ENCODE results near the gene CAMTA1.

CAMTA1 gene

DNA sequence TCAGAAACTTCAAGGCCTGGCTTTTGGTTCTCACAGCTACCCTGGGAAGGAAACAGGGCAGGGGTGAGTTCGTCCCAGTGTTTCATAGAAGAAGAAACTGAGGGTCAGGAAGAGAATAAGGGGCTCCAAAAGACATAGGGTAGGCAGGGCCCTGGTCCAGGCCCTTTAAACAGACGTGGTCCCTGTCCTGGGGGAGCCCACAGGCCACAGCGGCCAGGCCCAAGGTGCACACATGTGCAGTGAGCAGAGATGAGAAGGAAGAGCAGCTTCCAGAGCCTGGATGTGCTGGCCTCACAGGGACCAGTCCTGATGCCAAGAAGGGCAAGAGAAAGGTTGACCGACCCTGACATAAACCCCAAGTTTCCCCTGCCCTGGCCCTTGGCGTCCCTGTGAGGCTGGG lies 690.4 kb downstream of the CAMTA1 start:
- WGBS, 2 experiments, result 93 to 95% methylated on average over 5 of the region's 5 CpGs
- H3K4me1 ChIP-seq (ENCODE audit: control insufficient read depth, insufficient read depth, low read length), result peaks cover 23% of the 10 kb centered on the region
- no peak overlapping the region for H3K27ac ChIP-seq (ENCODE audit: insufficient read depth, low read depth, low read length, poor library complexity, severe bottlenecking)
- H3K27me3 ChIP-seq (ENCODE audit: control insufficient read depth, insufficient read depth, low read length, poor library complexity, severe bottlenecking), result no peaks in the 10 kb centered on the region
- H3K9me3 ChIP-seq (ENCODE audit: control insufficient read depth, low read length), result no peaks in the 10 kb centered on the region
- H3K4me3 ChIP-seq (ENCODE audit: insufficient read depth, low read depth, low read length), result no peak overlapping the region
- no peaks in the 10 kb centered on the region for H3K36me3 ChIP-seq (ENCODE audit: control insufficient read depth, insufficient read depth, low read length)

DNA sequence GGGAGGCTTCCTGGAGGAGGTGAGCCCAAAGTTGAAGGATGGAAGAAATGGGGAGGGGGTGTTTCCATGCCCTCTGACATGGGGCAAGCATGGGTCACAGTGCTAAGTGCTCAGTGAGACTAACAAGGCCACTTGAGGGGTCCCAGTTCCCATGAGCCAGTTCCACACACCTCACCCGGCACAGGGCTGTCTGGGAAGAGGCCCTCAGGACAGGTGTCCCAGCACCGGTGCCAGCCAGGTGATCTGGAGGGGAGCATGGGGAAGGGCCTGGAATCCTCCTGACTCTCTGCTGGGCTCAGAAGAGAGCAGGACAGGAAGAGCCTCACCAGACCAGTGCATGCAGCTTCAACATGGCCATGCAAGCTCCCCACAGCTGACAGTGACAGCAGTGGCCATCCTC lies 691.1 kb downstream of the CAMTA1 start:
- Histone ChIP-seq H3K4me1 (ENCODE audit: control insufficient read depth, insufficient read depth, low read length) (peaks cover 23% of the 10 kb centered on the region), H3K27me3 (ENCODE audit: control insufficient read depth, insufficient read depth, low read length, poor library complexity, severe bottlenecking) (no peaks in the 10 kb centered on the region), H3K36me3 (ENCODE audit: control insufficient read depth, insufficient read depth, low read length) (no peaks in the 10 kb centered on the region), H3K9me3 (ENCODE audit: control insufficient read depth, low read length) (no peaks in the 10 kb centered on the region), H3K27ac (ENCODE audit: insufficient read depth, low read depth, low read length, poor library complexity, severe bottlenecking) (no peak overlapping the region), H3K4me3 (ENCODE audit: insufficient read depth, low read depth, low read length) (no peak overlapping the region)
- WGBS, 2 experiments, result 88 to 95% methylated on average over 2 of the region's 2 CpGs

DNA sequence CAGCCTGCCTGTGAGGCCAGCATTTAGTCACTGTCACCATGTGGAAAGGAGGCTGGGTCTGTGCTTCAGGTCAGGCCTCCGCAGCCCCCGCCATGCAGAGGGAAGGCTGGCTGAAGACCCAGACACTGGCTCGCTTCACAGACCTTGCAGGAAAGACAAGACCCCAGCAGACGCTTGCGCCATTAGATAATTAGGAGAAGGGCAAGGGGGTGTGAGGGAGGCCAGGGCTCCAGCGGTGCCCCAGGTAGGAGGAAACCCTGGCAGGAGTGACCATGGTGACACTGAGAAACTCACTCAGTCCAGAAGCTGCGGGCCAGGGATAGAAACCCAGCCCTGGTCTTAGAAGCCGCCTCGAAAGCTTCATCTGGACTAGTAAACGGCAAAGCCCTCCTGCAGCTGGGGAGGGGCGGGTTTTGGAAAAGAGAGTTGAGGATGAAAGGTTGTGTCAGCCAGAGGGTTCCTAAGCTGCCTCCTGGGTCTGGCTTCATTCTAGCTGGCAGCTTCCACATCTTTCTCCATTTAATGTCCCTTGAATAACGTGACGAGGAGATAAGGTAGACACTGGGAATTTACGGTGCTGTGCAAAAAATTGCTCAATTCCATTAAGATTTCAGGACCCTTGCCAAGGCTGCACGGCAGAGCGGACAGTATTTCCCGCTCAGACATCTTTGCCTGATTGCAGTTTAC lies 691.8 kb downstream of the CAMTA1 start:
- Histone ChIP-seq H3K9me3 (ENCODE audit: control insufficient read depth, low read length) (no peaks in the 10 kb centered on the region), H3K4me1 (ENCODE audit: control insufficient read depth, insufficient read depth, low read length) (peaks cover 23% of the 10 kb centered on the region), H3K27ac (ENCODE audit: insufficient read depth, low read depth, low read length, poor library complexity, severe bottlenecking) (no peak overlapping the region), H3K27me3 (ENCODE audit: control insufficient read depth, insufficient read depth, low read length, poor library complexity, severe bottlenecking) (no peaks in the 10 kb centered on the region), H3K4me3 (ENCODE audit: insufficient read depth, low read depth, low read length) (no peak overlapping the region), H3K36me3 (ENCODE audit: control insufficient read depth, insufficient read depth, low read length) (no peaks in the 10 kb centered on the region)
- 59 to 65% methylated on average over 17 of the region's 17 CpGs for WGBS, 2 experiments

DNA sequence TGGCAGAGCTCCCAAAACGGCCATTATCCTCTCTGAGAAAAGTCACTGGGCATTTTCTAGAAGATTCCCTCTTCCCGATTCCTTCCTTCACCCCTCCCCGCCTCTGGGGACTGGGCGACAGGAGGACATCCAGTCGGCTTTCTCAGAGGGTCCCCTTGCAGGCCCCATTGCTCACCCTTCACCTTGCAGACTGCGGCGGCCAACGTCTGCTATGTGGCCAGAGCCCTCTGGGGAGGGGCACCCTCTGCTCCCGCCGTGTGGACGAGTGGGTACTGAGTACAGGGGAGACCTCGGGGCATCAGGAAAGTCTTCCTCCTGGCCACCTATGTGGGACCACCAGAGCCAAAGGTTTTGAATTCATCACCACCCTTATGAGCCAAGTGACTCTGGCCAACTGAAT lies 692.3 kb downstream of the CAMTA1 start:
- H3K27ac ChIP-seq (ENCODE audit: insufficient read depth, low read depth, low read length, poor library complexity, severe bottlenecking), result no peak overlapping the region
- H3K36me3 ChIP-seq (ENCODE audit: control insufficient read depth, insufficient read depth, low read length), result no peaks in the 10 kb centered on the region
- no peaks in the 10 kb centered on the region for H3K27me3 ChIP-seq (ENCODE audit: control insufficient read depth, insufficient read depth, low read length, poor library complexity, severe bottlenecking)
- WGBS, 2 experiments, result 86 to 87% methylated on average over 12 of the region's 12 CpGs
- peaks cover 28% of the 10 kb centered on the region for H3K4me1 ChIP-seq (ENCODE audit: control insufficient read depth, insufficient read depth, low read length)
- H3K9me3 ChIP-seq (ENCODE audit: control insufficient read depth, low read length), result no peaks in the 10 kb centered on the region
- no peak overlapping the region for H3K4me3 ChIP-seq (ENCODE audit: insufficient read depth, low read depth, low read length)

DNA sequence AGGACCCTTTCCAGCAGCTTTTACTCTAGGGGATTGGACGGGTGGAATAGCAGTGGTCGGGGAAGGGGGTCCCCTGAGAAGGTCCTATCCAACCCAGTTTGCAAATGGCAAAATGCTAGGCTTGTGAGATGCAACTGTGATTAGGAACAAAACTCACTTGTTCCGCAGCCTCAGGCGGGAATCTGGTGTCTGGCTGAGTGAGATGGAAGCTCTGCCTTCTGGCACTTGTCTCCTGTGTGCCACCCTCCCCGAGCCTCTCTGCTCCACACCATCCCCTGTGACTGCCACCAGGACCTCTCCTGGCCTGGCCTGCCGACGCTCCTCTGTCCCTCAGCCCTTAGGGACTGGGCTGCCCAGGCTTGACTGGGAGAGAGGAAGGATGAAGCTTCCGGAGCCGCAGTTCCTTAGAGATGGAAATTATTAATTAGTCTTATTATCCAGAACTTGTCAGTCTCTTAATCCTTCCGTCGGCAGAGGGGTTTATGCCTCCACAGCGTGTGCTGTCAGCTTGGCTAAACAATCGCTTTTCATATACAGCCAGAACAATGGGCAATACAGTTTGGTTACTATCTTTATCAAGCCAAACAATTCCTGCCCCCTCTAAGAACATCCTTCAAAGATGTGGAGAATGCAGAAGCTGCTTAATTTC lies 693.0 kb downstream of the CAMTA1 start:
- H3K27me3 ChIP-seq (ENCODE audit: control insufficient read depth, insufficient read depth, low read length, poor library complexity, severe bottlenecking), result no peaks in the 10 kb centered on the region
- H3K4me3 ChIP-seq (ENCODE audit: insufficient read depth, low read depth, low read length), result no peak overlapping the region
- no peaks in the 10 kb centered on the region for H3K9me3 ChIP-seq (ENCODE audit: control insufficient read depth, low read length)
- WGBS, 2 experiments, result 71 to 76% methylated on average over 13 of the region's 13 CpGs
- peaks cover 35% of the 10 kb centered on the region for H3K4me1 ChIP-seq (ENCODE audit: control insufficient read depth, insufficient read depth, low read length)
- H3K36me3 ChIP-seq (ENCODE audit: control insufficient read depth, insufficient read depth, low read length), result no peaks in the 10 kb centered on the region
- H3K27ac ChIP-seq (ENCODE audit: insufficient read depth, low read depth, low read length, poor library complexity, severe bottlenecking), result no peak overlapping the region

DNA sequence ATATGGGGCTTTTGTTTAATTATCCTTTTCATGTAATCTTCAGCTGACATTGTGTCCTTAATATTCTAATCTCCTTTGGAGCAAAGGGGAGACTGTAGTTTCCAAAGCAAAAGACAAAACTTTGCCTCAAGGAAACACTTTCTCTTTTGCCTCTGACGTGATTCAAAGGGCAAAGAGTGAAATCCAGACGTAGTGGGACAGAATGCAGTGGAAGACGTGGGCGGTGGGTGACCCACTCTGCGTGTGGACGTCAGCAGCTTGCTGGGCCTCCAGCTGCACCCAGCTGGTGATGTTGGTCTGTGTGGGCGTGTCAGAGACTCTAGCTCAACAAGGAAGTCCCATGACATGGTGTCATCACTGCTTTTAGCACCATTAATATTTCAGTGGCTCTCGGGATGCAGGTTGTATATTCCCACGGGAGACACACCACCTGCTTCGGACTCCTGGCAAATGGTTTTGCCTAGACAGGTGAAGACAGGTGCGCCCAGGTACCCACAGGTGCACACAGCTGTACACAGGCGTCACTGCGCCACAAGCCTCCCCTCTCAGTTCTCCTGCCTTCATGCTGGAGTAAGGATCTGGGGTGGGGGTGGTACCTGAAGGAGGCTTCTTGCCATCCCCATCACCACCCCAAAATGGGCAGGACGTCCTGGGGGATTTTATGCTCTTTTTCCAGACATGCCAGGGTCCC lies 693.7 kb downstream of the CAMTA1 start:
- Histone ChIP-seq H3K4me1 (ENCODE audit: control insufficient read depth, insufficient read depth, low read length) (peaks cover 36% of the 10 kb centered on the region), H3K27me3 (ENCODE audit: control insufficient read depth, insufficient read depth, low read length, poor library complexity, severe bottlenecking) (no peaks in the 10 kb centered on the region), H3K27ac (ENCODE audit: insufficient read depth, low read depth, low read length, poor library complexity, severe bottlenecking) (no peak overlapping the region), H3K36me3 (ENCODE audit: control insufficient read depth, insufficient read depth, low read length) (no peaks in the 10 kb centered on the region), H3K4me3 (ENCODE audit: insufficient read depth, low read depth, low read length) (no peak overlapping the region), H3K9me3 (ENCODE audit: control insufficient read depth, low read length) (no peaks in the 10 kb centered on the region)
- WGBS, 2 experiments, result 84 to 88% methylated on average over 13 to 14 of the region's 14 CpGs

DNA sequence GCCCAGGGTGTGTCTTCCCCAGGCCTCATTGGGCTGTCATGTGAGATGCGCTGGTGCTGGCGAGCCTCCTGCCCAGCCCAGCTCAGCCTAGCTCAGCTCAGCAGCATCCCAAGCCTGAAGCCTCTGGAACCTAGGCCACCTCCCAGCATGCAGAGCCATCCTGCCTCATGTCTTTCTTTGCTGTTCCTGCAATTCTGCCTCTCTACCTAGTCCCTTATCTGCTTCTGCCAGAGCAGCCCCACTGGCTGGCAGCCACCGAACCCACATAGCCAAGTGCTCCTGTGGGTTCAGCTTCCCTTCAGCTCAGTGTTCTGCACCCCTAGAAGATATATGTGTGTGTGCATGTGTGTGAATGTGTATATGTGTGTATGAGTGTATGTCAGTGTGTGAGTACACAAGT lies 694.3 kb downstream of the CAMTA1 start:
- peaks cover 36% of the 10 kb centered on the region for H3K4me1 ChIP-seq (ENCODE audit: control insufficient read depth, insufficient read depth, low read length)
- 93% methylated on average over 3 of the region's 3 CpGs for WGBS, 2 experiments

DNA sequence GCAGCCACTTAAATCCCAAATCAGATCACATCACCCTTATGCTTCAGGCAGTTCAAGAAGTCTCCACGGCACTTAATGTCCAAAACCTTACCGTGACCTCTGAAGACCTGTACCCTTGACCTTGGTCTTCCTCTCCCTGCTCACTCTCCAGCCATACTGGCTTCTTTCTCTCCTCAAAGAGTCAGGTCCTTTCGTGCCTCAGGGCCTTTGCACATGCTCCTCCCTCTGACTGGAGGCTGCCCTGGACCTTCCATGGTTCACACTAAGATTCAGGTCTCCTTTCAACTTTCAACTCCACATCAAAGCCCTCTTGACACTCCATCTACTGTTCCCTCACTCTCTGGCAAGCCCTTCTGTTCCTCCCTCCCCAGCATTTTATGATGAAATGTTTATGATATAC lies 695.9 kb downstream of the CAMTA1 start:
- H3K4me1 ChIP-seq (ENCODE audit: control insufficient read depth, insufficient read depth, low read length), result peaks cover 36% of the 10 kb centered on the region
- no peaks in the 10 kb centered on the region for H3K27me3 ChIP-seq (ENCODE audit: control insufficient read depth, insufficient read depth, low read length, poor library complexity, severe bottlenecking)
- no peaks in the 10 kb centered on the region for H3K36me3 ChIP-seq (ENCODE audit: control insufficient read depth, insufficient read depth, low read length)
- H3K9me3 ChIP-seq (ENCODE audit: control insufficient read depth, low read length), result no peaks in the 10 kb centered on the region
- WGBS, 2 experiments, result 76 to 77% methylated on average over 3 of the region's 3 CpGs
- no peak overlapping the region for H3K27ac ChIP-seq (ENCODE audit: insufficient read depth, low read depth, low read length, poor library complexity, severe bottlenecking)
- H3K4me3 ChIP-seq (ENCODE audit: insufficient read depth, low read depth, low read length), result no peak overlapping the region

More for the DNA sequence above, 694.3 kb downstream of the CAMTA1 start:
- no peak overlapping the region for H3K4me3 ChIP-seq (ENCODE audit: insufficient read depth, low read depth, low read length)
- no peaks in the 10 kb centered on the region for H3K9me3 ChIP-seq (ENCODE audit: control insufficient read depth, low read length)
- no peaks in the 10 kb centered on the region for H3K27me3 ChIP-seq (ENCODE audit: control insufficient read depth, insufficient read depth, low read length, poor library complexity, severe bottlenecking)
- H3K36me3 ChIP-seq (ENCODE audit: control insufficient read depth, insufficient read depth, low read length), result no peaks in the 10 kb centered on the region
- no peak overlapping the region for H3K27ac ChIP-seq (ENCODE audit: insufficient read depth, low read depth, low read length, poor library complexity, severe bottlenecking)

DNA sequence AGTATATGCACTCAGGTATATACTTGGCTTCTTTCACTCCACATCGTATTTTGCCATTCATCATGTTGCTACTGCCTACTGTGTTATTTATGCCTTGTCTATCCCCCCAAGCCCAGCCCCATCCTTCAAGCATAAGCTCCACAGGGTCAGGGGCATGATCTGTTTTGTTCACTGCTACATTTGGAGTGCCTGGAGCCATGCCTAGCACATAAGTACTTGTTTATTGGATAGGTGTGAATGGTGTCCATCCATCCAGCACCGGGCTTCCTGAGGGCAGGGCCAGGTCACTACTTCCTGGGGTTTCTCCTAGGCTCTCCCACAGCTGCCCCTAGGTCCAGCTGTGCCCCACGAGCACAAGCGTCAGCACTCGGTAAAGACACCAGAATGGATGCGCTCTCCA lies 696.8 kb downstream of the CAMTA1 start:
- Histone ChIP-seq H3K9me3 (ENCODE audit: control insufficient read depth, low read length) (no peaks in the 10 kb centered on the region), H3K27me3 (ENCODE audit: control insufficient read depth, insufficient read depth, low read length, poor library complexity, severe bottlenecking) (no peaks in the 10 kb centered on the region), H3K27ac (ENCODE audit: insufficient read depth, low read depth, low read length, poor library complexity, severe bottlenecking) (no peak overlapping the region), H3K4me1 (ENCODE audit: control insufficient read depth, insufficient read depth, low read length) (peaks cover 27% of the 10 kb centered on the region), H3K4me3 (ENCODE audit: insufficient read depth, low read depth, low read length) (no peak overlapping the region), H3K36me3 (ENCODE audit: control insufficient read depth, insufficient read depth, low read length) (no peaks in the 10 kb centered on the region)
- WGBS, 2 experiments, result 91 to 96% methylated on average over 6 of the region's 6 CpGs

DNA sequence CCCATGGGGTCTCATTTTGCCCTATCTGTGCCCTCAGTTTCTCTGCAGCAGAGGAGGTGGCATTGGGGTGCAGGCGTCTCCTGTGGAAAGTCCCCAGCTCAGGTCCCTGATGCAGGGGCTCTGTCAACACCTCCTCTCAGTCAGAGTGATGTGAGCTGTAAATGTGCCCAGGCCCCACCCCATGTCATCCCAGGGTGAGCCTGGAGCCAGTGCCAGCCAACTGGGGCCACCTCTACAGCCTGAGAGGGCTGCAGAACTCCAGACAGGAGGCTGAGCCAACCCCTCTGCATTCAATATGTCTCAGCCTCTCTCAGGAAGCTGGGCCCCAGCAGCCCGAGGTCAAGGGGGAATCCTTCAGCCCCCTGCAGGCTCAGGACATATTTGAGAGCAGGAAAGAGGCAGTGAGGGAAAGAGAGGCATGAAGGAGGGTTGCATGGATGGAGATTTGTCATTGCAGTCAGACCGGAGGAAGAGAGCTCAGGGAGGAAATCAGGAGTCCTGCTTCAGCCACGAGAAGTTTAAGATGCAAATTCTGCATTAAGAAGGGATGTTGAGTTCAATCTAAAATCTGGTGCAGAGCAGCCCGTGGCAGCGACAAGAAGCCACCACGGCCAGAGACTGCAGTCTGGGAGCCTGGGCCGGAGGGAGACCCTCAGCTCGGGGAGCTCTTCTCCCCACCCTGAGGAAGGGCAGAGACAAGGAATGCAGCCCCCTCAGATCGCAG lies 697.7 kb downstream of the CAMTA1 start:
- peaks cover 19% of the 10 kb centered on the region for H3K4me1 ChIP-seq (ENCODE audit: control insufficient read depth, insufficient read depth, low read length)
- no peaks in the 10 kb centered on the region for H3K36me3 ChIP-seq (ENCODE audit: control insufficient read depth, insufficient read depth, low read length)
- 72 to 73% methylated on average over 10 of the region's 10 CpGs for WGBS, 2 experiments
- no peaks in the 10 kb centered on the region for H3K9me3 ChIP-seq (ENCODE audit: control insufficient read depth, low read length)
- no peaks in the 10 kb centered on the region for H3K27me3 ChIP-seq (ENCODE audit: control insufficient read depth, insufficient read depth, low read length, poor library complexity, severe bottlenecking)
- no peak overlapping the region for H3K27ac ChIP-seq (ENCODE audit: insufficient read depth, low read depth, low read length, poor library complexity, severe bottlenecking)
- no peak overlapping the region for H3K4me3 ChIP-seq (ENCODE audit: insufficient read depth, low read depth, low read length)
